Measurements from ENCODE around the gene CDK3.

- no peak for TF ChIP-seq CTCF (IDR thresholded peaks at IDR 0.05)
- no peak for TF ChIP-seq POLR2A (IDR thresholded peaks at IDR 0.05)
Observed at GRCh38 chr17:75959051-75959838, 41.4 kb upstream of the CDK3 start.
